IMR-90 (cell line): ENCODE results near the gene KRTAP12-3. TPM values are rescaled to one million over a fixed set of nuclear protein-coding genes. Genes with fewer than 3 reads are reported as not detected.

ENCODE experiments used
- ATAC-seq: fragments of 200-7000 bp; cut with Tn5 transposase; 2 replicates; pipeline ENCODE4 v1.9.1; 2020; ENCODE audit warnings: low read depth, mild to moderate bottlenecking, moderate library complexity
- BruUV-seq: library from RNA; stranded (reverse); fragments of 400-500 nt; replicated peaks from 2 replicates; lab custom pipeline; 2021; lab: Mats Ljungman, UMichigan
- CTCF ChIA-PET: fragments of 300-600 bp; formaldehyde crosslinking; extraction: SDS; loops from one replicate; lab custom pipeline; 2021; ENCODE audit warnings: antibody characterized with exemption; lab: Yijun Ruan, JAX
- POLR2A ChIA-PET: fragments of 300-600 bp; sonication (Branson Sonifier 250); formaldehyde crosslinking; loops from one replicate; lab custom pipeline; 2022; ENCODE audit warnings: antibody characterized with exemption; ENCODE audit not compliant: unreplicated experiment; lab: Charles Lee
- DNase-seq: peaks from one replicate; pipeline ENCODE4 v3.0.0; 2013
- H2AFZ ChIP-seq: replicated peaks from 2 replicates; pipeline ENCODE3; 2013; ENCODE audit warnings: low read length, mild to moderate bottlenecking; ENCODE audit not compliant: poor library complexity
- H2AK5ac ChIP-seq: 2 replicates; pipeline ENCODE4 v1.6.1; 2013; ENCODE audit warnings: low read depth, low read length, inconsistent platforms
- H2AK9ac ChIP-seq: replicated peaks from 2 replicates; pipeline ENCODE3; 2013; ENCODE audit warnings: mild to moderate bottlenecking, low read depth, low read length, moderate library complexity; ENCODE audit not compliant: poor library complexity
- H2BK120ac ChIP-seq: 2 replicates; pipeline ENCODE4 v1.6.1; 2013; ENCODE audit warnings: low read depth, low read length, inconsistent platforms
- H2BK15ac ChIP-seq: 3 replicates; pipeline ENCODE4 v1.6.1; 2013; ENCODE audit warnings: low read depth, low read length, inconsistent platforms
- H2BK20ac ChIP-seq: 2 replicates; pipeline ENCODE4 v1.6.1; 2013; ENCODE audit warnings: low read depth, mild to moderate bottlenecking, inconsistent platforms, low read length, moderate library complexity
- H2BK5ac ChIP-seq: 2 replicates; pipeline ENCODE4 v1.6.1; 2013; ENCODE audit warnings: mild to moderate bottlenecking, low read depth, low read length, inconsistent platforms; ENCODE audit not compliant: poor library complexity, severe bottlenecking
- H3K14ac ChIP-seq: replicated peaks from 2 replicates; pipeline ENCODE4 v1.6.1; 2013; ENCODE audit warnings: low read depth, low read length, inconsistent platforms
- H3K18ac ChIP-seq: 2 replicates; pipeline ENCODE4 v1.6.1; 2013; ENCODE audit warnings: low read depth, low read length, control low read depth
- H3K23ac ChIP-seq: 2 replicates; pipeline ENCODE4 v1.6.1; 2013; ENCODE audit warnings: low read depth, low read length, inconsistent platforms
- H3K27ac ChIP-seq: 2 replicates; pipeline ENCODE4 v1.5.1; 2013; ENCODE audit warnings: mild to moderate bottlenecking, control low read depth, low read length; ENCODE audit not compliant: insufficient read depth
- H3K27me3 ChIP-seq: 2 replicates; pipeline ENCODE4 v1.6.1; 2013; ENCODE audit warnings: low read length; ENCODE audit not compliant: control insufficient read depth, insufficient read depth
- H3K36me3 ChIP-seq: 2 replicates; pipeline ENCODE4 v1.6.1; 2013; ENCODE audit warnings: low read length, mixed read lengths; ENCODE audit not compliant: control insufficient read depth, insufficient read depth
- H3K4ac ChIP-seq: 2 replicates; pipeline ENCODE4 v1.6.1; 2013; ENCODE audit warnings: low read depth, low read length, inconsistent platforms
- H3K4me1 ChIP-seq: 2 replicates; pipeline ENCODE4 v1.6.1; 2013; ENCODE audit warnings: low read length, mixed read lengths; ENCODE audit not compliant: control insufficient read depth, insufficient read depth
- H3K4me2 ChIP-seq: 2 replicates; pipeline ENCODE4 v1.6.1; 2013; ENCODE audit warnings: low read depth, mild to moderate bottlenecking, control low read depth, low read length, moderate library complexity
- H3K4me3 ChIP-seq: 2 replicates; pipeline ENCODE4 v1.5.1; 2013; ENCODE audit warnings: low read depth, mild to moderate bottlenecking, control low read depth, low read length, moderate library complexity; ENCODE audit not compliant: insufficient read depth
- H3K56ac ChIP-seq: 2 replicates; pipeline ENCODE4 v1.6.1; 2013; ENCODE audit warnings: low read length, inconsistent platforms; ENCODE audit not compliant: insufficient read depth; ENCODE audit errors: extremely low read depth
- H3K79me1 ChIP-seq, 2 experiments: 2 replicates each; pipeline ENCODE4 v1.6.1; 2013; ENCODE audit warnings: low read length in 2 of 2, inconsistent platforms in 1 of 2, low read depth in 1 of 2
- H3K9ac ChIP-seq: 2 replicates; pipeline ENCODE4 v1.6.1; 2013; ENCODE audit warnings: low read depth, low read length, control low read depth
- H3K9me1 ChIP-seq: 2 replicates; pipeline ENCODE4 v1.6.1; 2013; ENCODE audit warnings: low read length, inconsistent platforms; ENCODE audit not compliant: insufficient read depth
- H3K9me3 ChIP-seq: 2 replicates; pipeline ENCODE4 v1.6.1; 2013; ENCODE audit warnings: low read length; ENCODE audit not compliant: control insufficient read depth, insufficient read depth
- H4K20me1 ChIP-seq: 2 replicates; pipeline ENCODE4 v1.6.1; 2013; ENCODE audit warnings: low read length, inconsistent platforms; ENCODE audit not compliant: insufficient read depth
- H4K5ac ChIP-seq: 2 replicates; pipeline ENCODE4 v1.6.1; 2013; ENCODE audit warnings: mild to moderate bottlenecking, low read depth, low read length, control low read depth
- H4K8ac ChIP-seq, 2 experiments: 2 replicates each; pipeline ENCODE4 v1.6.1; 2013; ENCODE audit warnings: low read depth in 2 of 2, low read length in 2 of 2, control low read depth in 1 of 2, inconsistent platforms in 1 of 2
- H4K91ac ChIP-seq: 2 replicates; pipeline ENCODE4 v1.6.1; 2013; ENCODE audit warnings: low read depth, low read length, inconsistent platforms; ENCODE audit not compliant: insufficient read depth
- MAFK ChIP-seq: IDR thresholded peaks from 2 replicates; pipeline ENCODE4 v1.6.1; 2012; ENCODE audit warnings: low read depth, low read length, improper control_type of control experiment
- NFE2L2 ChIP-seq: fragments of 150-350 bp; IDR thresholded peaks from 2 replicates; pipeline ENCODE4 v1.6.1; 2016; ENCODE audit warnings: low read depth, mild to moderate bottlenecking, low read length
- SMC3 ChIP-seq: fragments of 150-350 bp; IDR thresholded peaks from 2 replicates; pipeline ENCODE4 v1.6.1; 2016; ENCODE audit warnings: low read depth, mild to moderate bottlenecking, antibody characterized with exemption, low read length, moderate library complexity
- WGBS, 2 experiments: methylation state at CpG; one replicate each; pipeline versions ENCODE4 v1.1.5 to v1.1.7; 2013; ENCODE audit warnings: missing lambda C conversion rate in 2 of 2; ENCODE audit not compliant: insufficient read length in 1 of 2; ENCODE audit errors: extremely low coverage in 2 of 2; 5-methylcytosine and 5-hydroxymethylcytosine counted together
- dilution Hi-C: fragments of 300-500 bp; cut with HindIII; formaldehyde crosslinking; loops from one replicate; pipeline ENCODE4 v1.14.3; 2018; ENCODE audit warnings: low sequenced_read_pairs; ENCODE audit not compliant: unreplicated experiment
- in situ Hi-C: fragments of 300-500 bp; cut with MboI; formaldehyde crosslinking; loops from 3 replicates; pipeline ENCODE4 v1.14.3; 2019; ENCODE audit warnings: low sequenced_read_pairs, inconsistent platforms, mixed read lengths
- intact Hi-C: fragments of 100-400 bp; cut with micrococcal nuclease; formaldehyde crosslinking; loops from 2 replicates; pipeline ENCODE4 v1.10.0; 2022
- polyA plus RNA-seq, 3 experiments: library from polyadenylated mRNA; depleted of rRNA; stranded (reverse); fragments of >200 nt; gene quantifications; 2 replicates each; pipeline ENCODE4 v1.2.3, GENCODE V29; 2012; ENCODE audit warnings: low replicate concordance in 1 of 3
- total RNA-seq: library from RNA; depleted of rRNA; stranded (reverse); fragments of >200 nt; gene quantifications from 2 replicates; pipeline ENCODE4 v1.2.3, GENCODE V29; 2012

KRTAP12-3 gene
- total and polyA plus RNA-seq, 2 of the 4 experiments (the other 2 are of a cell fraction) = not detected

DNA sequence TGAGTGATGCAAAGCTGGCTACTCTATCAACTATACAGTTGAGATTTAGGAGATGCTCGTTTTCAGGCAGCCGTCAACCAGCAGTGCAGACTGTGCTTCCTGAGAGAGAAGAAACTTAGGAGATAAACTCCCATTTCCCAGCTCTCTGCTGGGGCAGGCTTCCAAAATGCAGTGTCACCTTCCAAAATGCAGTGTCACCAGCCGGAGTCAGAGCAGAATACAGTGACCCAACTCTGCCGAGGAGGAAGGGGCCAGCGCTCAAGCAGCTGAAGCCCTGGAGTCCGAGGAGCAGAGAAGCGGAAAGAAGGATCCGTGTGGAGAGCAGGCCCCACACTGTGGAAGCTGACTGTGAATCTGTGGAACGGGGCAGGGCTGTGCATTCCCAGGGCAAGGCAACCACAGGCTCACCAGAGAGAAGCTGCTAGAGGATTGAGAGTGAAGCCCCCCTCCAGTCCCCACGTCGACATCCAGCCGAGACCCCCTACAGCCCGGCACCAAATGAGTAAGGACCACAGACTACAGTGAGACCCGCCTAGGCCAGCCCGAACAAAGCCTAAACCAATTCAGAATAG lies 24.9 kb downstream of the KRTAP12-3 start:
- Histone ChIP-seq H3K4ac (no peak overlapping the region), H2AFZ (no peak overlapping the region), H2BK20ac (no peak overlapping the region), H3K14ac (no peak overlapping the region), H4K5ac (no peak overlapping the region), H3K79me1 (no peaks in the 10 kb centered on the region), H3K4me3 (no peak overlapping the region), H3K23ac (no peak overlapping the region), H4K91ac (no peak overlapping the region), H2BK120ac (no peak overlapping the region), H4K20me1 (no peaks in the 10 kb centered on the region), H3K9ac (no peak overlapping the region), H2BK5ac (no peak overlapping the region), H3K18ac (no peak overlapping the region), H2BK15ac (no peak overlapping the region), H3K56ac (no peak overlapping the region), H4K8ac (no peak overlapping the region), H3K4me1 (no peaks in the 10 kb centered on the region), H3K9me1 (no peaks in the 10 kb centered on the region), H3K27ac (no peak overlapping the region), H2AK9ac (no peak overlapping the region), H3K9me3 (no peaks in the 10 kb centered on the region), H3K27me3 (peaks cover 34% of the 10 kb centered on the region), H3K4me2 (no peak overlapping the region), H3K36me3 (no peaks in the 10 kb centered on the region), H2AK5ac (no peak overlapping the region)
- BruUV-seq = no TSS peak
- WGBS, 2 experiments = 20% methylated on average over 1 of the region's 15 CpGs; no CpG with 5 or more reads in 1 of the 2 experiments
- in situ Hi-C loops = no loop called here
- TF ChIP-seq NFE2L2 = no peak
- TF ChIP-seq MAFK = no peak
- no peak for TF ChIP-seq SMC3
- POLR2A ChIA-PET = no interaction called here
- ATAC-seq (no peak), DNase-seq (no peak)
- dilution Hi-C loops = no loop called here
- CTCF ChIA-PET = no interaction called here
- intact Hi-C loops = no loop called here
